Stimulated activated CD4-positive, alpha-beta T cell treated with anti-CD3 and anti-CD28 coated beads, Interleukin-1b, Interleukin-23, amount 100 ng/mL, for 48 hours (primary cell): ENCODE measurements around the gene NRXN2.

Experiments
- DNase-seq: peaks from one replicate; pipeline ENCODE4 v3.0.0-alpha.2; 2020

Gene NRXN2

GRCh38 chr11:64620381-64620971, 102.5 kb downstream of the NRXN2 start:
- DNase-seq: no peak

DNA sequence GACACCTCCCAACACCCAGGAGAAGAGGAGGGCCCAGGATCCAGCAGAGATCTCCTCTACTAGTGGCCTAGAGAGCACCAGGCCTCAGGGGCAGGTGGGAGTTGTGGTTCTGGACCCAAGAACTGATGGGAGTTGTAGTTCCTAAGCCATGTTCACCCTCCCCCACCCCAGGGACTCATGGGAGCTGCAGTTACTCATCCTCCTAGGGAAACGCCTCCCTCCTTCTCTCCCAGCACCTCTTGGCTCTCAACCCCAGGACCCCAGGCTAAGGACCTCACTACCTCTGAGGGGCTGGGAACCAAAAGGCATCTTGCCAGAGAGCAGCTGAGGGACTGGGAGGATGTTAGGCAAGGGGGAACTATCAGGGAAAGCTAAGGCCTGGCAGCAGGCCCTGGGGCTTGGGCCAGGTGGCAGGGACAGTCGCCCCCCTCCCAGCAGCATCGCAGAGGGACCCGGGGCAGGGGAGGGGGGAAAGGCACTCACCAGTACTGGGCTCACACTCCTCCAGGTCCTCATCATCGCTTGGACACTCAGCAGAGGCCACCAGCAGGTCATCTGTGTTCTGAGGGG, 103.1 kb downstream of the NRXN2 start:
- DNase-seq: peak; percentile 12

- DNase-seq: no peak
These were observed 103.8 kb downstream of the NRXN2 start for GRCh38 chr11:64619196-64619595.

- no peak for DNase-seq
These were observed 106.2 kb downstream of the NRXN2 start for GRCh38 chr11:64616817-64617216.

GRCh38 chr11:64614917-64615316, 108.1 kb downstream of the NRXN2 start:
- DNase-seq: no peak

- no peak for DNase-seq
These were observed 109.3 kb downstream of the NRXN2 start for GRCh38 chr11:64613648-64614047.

- no peak for DNase-seq
These were observed 110.9 kb downstream of the NRXN2 start for GRCh38 chr11:64611869-64612646.

GRCh38 chr11:64611176-64611575, 111.8 kb downstream of the NRXN2 start:
- no peak for DNase-seq

DNA sequence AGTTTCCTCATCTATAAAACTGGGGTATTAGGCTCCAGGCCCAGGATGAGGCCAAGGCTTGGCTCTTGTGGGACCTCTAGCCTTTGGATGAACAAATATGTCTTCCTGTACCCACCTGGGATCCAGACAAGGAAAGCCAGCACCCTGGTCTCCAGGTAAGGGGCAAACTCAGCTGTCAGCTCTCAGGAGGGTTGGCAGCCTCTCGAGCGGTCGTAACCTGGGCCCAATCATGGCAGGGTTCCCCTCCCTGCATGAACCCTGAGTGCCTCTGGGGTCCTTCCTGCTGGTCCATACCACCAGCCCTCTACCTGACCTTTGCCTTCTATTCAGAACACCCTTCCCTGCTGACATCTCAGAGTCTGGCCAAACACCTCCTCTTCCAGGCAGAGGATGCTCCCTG, 112.4 kb downstream of the NRXN2 start:
- DNase-seq: no peak

- no peak for DNase-seq
These were observed 113.5 kb downstream of the NRXN2 start for GRCh38 chr11:64609436-64610047.

DNA sequence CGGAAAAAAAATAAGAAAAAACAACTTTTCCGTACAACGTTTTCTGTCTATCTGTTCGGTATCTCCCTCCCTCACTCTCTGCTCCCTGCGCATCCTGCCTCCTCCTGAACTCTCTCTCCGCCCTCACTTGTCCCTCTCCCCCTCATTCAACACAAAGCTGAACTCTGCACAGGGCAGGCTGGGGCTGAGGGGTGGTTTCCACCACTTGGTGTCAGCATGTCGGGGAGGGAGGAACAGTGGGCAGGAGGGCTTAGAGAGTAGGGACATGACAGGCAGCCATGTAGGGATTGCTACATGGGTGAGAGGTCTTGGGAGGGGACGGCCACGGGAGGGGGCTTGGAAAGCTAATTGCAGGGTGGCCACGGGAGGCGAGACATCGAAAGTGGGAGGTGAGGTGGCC, 114.4 kb downstream of the NRXN2 start:
- no peak for DNase-seq

- DNase-seq: no peak
These were observed 115.0 kb downstream of the NRXN2 start for GRCh38 chr11:64608046-64608445.

DNA sequence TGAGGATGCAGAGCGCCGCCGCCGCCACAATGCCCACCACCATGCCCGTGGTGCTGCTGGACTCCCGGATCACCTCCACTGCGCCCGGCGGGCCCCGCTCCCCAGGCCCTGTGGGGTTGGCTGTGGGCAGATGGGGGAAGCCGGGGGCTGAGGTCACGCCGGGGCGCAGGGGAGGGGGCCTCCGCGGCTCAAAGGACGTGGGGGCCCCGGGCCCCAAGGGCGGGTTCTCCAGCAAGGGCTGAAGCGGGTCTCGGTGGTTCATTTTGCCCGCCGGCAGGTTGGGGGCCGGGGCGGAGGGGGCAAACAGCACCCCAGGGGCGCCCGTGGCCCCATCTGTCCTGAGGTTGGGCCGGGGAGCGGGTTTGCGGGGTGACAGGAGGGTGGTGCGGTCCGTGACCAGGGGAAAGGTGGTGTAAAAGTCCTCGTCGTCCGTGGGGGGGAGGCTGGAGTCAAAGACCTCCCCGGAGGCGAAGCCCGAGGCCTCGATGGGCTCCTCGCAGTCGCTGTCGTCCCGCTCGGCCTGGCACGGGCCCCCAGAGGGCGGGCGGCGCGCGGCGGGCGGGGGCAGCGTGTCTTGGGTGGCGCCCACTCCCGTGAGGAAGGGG, 115.5 kb downstream of the NRXN2 start:
- DNase-seq: no peak

DNA sequence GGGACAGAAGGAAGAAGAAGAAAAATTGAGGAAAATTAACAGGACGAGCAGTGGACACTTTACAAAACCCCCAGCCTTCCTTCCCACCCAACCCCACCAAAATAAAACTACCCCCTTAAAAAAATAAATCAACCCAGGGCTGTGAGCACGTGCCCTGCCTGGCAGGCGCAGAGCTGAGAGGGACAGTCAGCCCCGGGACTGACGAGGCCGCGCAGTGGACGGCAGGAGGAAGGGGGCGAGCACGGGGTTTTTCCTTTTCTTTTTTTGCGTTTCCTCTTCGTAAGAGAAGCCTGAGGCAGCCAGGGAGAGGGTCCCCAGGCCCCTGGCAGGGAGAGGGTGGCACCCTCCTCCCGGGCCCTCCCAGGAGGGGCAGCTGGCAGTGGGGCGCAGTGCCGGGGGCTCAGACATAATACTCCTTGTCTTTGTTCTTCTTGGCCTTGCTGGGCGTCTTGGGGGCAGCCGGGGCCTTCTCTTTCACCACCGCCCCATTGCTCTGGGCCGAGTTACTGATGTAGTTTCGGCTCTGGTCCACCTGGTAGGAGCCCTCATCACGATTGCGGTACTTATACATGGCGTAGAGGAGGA, 116.1 kb downstream of the NRXN2 start:
- no peak for DNase-seq

DNA sequence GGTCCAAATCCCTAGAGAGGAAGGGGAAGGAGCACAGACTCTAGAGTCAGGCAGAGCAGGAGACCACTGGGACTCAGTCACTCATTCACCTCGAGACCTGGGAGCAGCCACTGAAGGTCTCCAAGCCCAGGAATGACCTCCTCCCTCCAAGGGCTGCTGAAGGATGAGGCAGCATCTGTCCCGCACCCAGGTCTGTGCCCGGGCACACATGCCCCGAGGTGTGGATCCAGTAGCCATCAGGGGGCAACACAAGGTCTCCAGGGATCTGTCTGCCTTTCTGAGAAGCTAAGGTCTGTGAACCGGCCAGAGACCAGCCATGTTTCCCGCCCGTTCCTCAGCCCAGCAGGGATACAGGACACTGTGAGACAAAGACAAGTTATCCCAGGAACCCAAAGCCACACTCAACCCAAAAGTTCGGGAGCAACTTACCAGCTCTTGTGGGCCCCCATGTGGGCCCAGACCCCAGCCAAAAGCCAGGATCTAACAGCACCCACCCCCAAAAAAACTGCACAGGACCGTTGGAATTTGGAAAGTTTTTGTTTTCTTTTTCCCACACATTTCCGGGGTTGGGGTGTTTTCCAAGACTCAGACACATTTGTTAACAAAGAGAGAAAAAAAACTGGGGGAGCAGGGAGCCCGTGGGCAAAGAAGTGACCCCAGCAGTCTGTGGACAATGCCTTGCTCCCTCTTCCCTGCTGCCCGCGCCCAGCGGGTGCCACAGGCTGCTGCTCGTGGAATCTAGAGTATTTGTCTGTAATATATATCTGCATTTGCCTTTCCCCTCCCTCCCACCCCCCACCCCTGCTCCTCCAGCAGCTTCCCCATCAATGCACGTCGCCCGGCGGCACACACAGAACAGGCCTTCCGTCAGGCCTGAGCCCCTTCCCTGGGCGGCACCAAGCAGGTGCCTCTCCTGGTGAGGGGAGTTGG, 117.1 kb downstream of the NRXN2 start:
- no peak for DNase-seq

- no peak for DNase-seq
These were observed 117.8 kb downstream of the NRXN2 start for GRCh38 chr11:64605244-64605560.

DNA sequence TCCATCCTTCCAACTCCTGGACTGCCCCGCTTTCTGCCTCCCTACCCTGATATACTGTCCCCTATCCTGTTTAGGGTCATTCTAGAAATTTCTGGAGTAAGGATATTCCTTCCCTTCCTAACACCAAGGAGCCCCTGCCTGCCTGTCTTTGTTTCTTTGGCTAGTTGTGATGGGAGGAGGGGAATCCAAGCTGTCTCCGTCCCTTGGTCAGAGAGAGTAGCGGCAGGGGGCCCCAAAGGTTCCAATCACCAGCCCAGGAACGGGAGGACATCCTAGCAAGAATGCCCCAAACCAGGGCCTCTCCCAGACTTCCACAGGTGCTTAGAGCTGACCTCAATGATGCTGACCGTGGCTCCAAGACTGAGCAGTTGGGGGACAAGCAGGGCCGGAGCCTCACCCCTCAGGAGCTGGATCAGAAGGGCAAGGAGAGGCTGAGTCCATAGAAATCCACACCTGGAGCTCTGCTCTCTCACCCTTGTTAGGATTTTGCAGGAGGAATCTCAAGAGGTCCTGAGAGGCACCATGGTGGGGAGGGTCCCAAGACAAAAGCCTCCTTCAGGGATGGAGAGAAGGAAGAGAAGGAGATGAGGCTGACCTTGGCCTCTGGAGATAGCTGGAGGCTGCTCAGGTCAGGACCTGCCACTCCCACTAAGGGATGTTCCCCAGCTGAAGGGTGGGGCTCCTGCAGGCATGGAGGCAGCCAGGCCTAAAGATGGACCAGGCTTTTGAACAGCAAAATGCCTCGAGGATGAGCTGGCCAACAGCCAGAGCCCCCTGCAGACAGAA, 118.3 kb downstream of the NRXN2 start:
- no peak for DNase-seq

DNA sequence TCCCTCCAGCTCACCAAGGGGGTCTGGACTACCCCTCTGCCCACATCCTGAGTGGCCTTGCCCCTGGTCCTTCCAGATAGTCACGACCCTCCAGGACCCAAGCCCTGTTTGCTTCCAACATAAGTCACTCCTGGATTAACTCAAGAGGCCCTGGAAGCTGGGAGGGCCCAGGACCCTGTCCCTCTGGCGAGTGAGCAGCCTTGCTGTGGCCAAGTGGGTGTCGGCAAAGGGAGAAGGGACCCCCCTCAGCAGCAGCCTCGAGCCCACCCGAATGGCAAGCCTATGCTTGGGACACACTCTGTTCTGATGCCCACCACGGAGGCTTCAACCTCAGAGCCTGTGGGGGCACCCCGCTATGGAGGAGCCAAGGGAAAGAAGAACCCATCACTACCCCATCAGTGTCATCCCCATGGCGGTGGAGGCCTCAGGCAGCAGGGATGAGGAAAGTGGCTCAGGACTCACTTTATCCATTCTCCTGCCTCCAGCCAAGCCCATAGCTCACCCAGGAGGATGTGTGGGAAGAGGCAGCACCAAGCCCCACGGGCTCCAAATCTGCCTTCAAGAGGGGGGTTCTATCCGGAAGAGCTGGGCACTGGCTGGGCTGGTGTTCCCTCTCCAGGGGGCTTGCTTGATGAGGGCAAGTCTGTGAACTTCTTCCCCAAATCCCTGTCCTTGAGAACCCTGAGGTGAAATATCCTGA, 119.4 kb downstream of the NRXN2 start:
- no peak for DNase-seq

GRCh38 chr11:64602466-64603070, 120.4 kb downstream of the NRXN2 start:
- DNase-seq: no peak
